ENCODE data around the gene MCFD2. TPM values are rescaled to one million over a fixed set of nuclear protein-coding genes. Genes with fewer than 3 reads are reported as not detected.

MCFD2 gene
- total RNA-seq (2014; rRNA removed; shearing (Covaris generic); ENCODE audit: low replicate concordance): 135 and 173 TPM in 2 replicates

DNA sequence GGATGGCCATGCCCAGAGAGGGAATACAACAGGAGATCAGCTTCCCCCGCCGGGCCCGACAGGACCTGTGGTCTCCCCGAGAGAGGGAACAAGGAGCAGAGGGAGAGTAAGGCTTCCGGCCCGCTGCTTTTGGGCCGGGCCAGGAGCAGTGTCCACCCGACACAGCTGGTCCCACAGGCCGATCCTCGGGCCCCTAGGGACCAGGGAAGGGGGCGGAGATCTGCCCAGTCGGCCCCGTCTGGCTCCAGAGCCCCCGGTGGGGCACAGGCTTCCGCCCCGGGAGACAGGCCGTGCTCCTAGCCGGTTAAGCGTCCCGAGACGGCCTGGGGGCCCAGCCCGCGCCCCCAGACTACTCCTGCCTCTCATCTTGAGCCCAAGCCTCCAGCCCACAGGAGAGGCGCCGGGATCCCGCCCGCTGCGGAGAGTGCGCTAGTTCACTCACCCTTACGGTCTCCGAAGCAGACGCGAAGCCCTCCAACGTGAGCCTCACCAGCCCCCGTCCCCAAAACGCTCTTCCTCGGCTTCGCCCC lies at the start of gene MCFD2:
Gene MCFD2 (minus strand): TSS at position 526 of the 530 bp plus-strand sequence. CDS start 6,635 bp downstream, outside the sequence.
- DNase-seq (ENCODE audit: low read depth): no peak
- in situ Hi-C loops (cut with HindIII; ENCODE audit: low pct_unique_long_range_greater_than_20kb, low sequenced_read_pairs): no loop called here

- peak; percentile 67 for DNase-seq (ENCODE audit: low read depth)
- in situ Hi-C loops (cut with HindIII; ENCODE audit: low pct_unique_long_range_greater_than_20kb, low sequenced_read_pairs): no loop called here
Observed at GRCh38 chr2:46964835-46965560, 49.4 kb upstream of the MCFD2 start.

DNA sequence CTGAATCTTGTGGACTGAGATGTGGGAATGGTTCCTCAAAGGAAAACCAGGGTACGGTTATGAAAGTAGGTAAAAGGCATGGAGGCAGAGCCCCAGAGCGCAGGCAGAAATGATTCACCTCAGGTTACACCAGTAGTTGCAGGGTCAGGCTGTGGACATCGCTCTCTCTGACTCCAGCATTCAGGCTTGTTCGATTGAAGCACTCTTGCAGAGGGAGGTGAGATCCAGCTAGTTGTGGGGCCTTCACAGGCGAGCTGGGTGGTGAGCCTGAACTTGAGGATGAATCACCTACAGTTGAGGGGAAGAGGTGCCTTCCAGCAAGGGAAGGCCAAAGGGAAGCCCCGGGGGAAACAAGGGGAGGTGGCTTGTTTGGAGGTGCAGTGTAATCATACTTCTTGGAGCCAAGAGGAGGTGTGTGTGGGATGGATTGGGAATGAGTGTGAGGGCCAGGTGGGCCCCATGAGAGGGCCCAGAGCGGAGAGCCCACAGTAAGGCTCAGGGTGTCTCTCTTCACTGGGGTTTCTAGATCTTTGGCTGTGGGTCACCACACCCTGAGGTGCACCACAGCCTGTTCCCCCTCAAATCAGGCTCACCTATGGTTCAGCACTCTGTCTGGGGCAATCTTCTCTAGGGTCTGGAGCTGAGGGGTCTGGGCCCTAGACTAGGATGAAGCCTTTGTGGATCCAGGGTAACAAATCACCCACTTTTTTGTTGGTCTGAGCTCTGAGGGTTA lies 48.5 kb upstream of the MCFD2 start:
- in situ Hi-C loops (cut with HindIII; ENCODE audit: low pct_unique_long_range_greater_than_20kb, low sequenced_read_pairs): no loop called here
- no peak for DNase-seq (ENCODE audit: low read depth)

DNA sequence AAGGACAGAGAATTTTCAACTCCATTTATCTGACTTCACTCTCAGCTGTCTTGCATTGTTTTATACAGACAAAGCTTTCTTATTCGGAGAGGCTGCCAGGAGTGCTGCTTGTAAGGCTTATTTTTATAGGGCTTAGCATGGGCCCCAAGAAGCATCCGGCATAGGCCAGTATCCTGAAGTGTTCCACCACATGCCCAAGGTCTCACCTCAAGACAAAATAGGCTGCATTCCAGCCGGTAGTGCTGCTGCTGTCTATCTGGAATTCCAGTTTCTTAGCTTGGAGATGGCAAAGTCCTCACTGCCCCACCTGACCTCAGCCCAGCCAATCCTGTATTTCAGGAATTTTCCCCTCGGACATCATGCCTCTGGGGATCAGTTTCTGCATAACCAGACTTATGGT lies 47.6 kb upstream of the MCFD2 start:
- in situ Hi-C loops (cut with HindIII; ENCODE audit: low pct_unique_long_range_greater_than_20kb, low sequenced_read_pairs): no loop called here
- no peak for DNase-seq (ENCODE audit: low read depth)

DNA sequence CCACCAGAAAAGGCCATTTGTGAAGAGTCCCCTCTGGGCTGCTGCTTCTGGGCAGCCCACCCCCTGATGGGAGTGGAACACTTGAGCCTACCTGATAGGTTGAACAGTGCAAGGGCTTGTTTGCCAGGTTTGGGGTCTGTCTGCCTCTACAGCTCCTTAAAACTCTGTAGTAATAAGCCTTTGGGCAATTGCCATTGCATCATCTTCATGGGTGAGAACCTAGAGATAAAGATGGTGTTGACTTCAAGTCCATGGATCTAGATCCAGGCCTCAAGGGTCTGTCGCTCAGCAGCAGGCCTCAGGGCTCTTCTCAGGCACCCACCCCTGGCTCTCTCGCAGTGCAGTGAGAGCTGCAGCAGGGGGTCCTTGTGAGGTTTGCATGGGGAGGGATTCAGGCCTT lies 47.1 kb upstream of the MCFD2 start:
- DNase-seq (ENCODE audit: low read depth): no peak
- in situ Hi-C loops (cut with HindIII; ENCODE audit: low pct_unique_long_range_greater_than_20kb, low sequenced_read_pairs): no loop called here

DNA sequence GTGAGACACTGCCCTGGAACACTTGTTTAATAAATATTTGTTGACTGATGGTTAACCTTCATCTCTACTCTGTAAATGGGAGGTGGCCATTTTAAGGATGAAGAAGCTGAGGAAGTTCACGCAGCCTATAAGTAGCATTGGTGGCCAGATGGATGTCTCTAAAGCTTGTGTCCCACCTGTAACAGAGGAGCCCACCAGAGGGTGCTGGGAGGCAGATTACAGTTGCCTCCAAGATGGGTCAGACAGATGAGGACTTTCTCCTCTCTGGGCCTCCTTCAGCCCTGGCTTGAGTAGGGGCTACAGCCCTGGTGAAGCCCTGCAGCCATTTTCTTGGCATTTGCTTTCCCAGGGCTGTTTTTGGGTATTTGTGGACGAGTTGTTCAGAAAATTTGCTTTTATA lies 45.0 kb upstream of the MCFD2 start:
- no peak for DNase-seq (ENCODE audit: low read depth)
- in situ Hi-C loops (cut with HindIII; ENCODE audit: low pct_unique_long_range_greater_than_20kb, low sequenced_read_pairs): no loop called here

DNA sequence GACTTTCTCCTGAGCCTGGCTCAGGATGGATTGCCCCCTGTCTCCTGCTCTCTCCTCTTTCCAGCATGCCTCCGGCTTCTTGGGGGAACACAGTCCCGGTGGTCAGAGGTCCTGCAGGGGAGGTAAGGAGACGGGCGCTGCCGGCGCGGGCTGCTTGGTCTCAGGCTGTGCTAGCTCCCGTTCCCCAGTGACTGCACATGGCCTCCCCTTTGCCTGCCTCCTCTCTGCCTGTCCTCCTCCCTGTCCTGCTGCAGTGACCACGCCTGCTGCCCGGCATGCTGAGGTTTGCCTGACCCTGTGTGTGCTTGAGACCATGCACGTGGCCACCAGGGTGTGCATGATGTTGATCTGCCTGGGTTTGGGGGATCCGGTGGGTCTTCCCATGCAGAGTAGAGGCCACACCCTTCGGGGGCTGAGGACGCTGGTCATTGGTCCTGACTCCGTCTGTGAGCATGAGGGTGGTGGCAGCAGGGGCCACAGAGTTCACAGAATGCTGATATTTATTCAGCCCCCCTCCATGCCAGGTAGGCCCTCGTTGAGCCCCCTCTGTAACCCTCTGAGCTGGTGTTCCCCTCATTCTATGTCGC lies 42.9 kb upstream of the MCFD2 start:
- in situ Hi-C loops (cut with HindIII; ENCODE audit: low pct_unique_long_range_greater_than_20kb, low sequenced_read_pairs): no loop called here

GRCh38 chr2:46956981-46957531 lies 41.5 kb upstream of the MCFD2 start:
- no peak for DNase-seq (ENCODE audit: low read depth)
- in situ Hi-C loops (cut with HindIII; ENCODE audit: low pct_unique_long_range_greater_than_20kb, low sequenced_read_pairs): no loop called here

More for the DNA sequence above, 42.9 kb upstream of the MCFD2 start:
- no peak for DNase-seq (ENCODE audit: low read depth)

DNA sequence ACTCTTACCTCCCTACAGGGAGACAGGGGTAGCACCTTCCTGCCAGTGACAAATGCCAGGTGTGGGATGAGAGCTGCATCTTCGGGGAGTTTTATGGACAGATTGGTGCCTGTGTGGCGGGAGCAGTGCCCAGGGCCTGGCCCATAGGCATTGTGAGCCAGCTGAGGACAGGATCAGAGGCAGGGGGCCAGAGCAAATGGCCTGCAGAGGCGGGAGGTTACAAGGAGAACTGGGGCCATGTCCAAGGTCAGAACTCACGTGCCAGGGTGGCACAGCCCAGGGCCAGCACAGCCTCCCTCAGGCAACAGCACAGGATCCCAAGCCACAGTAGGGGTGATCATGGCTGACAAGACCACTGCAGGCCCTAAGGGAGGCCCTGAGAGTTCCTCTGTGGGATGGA lies 40.2 kb upstream of the MCFD2 start:
- DNase-seq (ENCODE audit: low read depth): no peak
- in situ Hi-C loops (cut with HindIII; ENCODE audit: low pct_unique_long_range_greater_than_20kb, low sequenced_read_pairs): no loop called here

- in situ Hi-C loops (cut with HindIII; ENCODE audit: low pct_unique_long_range_greater_than_20kb, low sequenced_read_pairs): no loop called here
- peak; percentile 100 for DNase-seq (ENCODE audit: low read depth)
Observed at GRCh38 chr2:46954951-46955571, 39.5 kb upstream of the MCFD2 start.

DNA sequence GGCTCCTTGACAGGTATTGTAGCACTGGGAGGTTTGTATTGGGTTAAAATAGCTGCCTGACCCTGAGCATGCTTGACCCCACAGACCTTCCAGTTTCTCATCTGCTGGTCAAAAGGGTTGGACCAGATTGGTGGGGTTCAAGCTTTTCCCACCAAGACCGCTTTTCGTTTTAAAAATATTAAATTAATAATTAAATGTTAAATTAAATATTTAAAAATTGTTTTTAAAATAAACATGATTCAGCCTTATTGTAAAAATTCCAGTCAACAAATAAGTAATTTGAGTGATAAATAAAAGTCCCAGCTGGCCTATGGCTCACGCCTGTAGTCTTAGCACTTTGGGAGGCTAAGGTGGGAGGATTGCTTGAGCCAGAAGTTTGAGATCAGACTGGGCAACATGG lies 36.6 kb upstream of the MCFD2 start:
- DNase-seq (ENCODE audit: low read depth): no peak
- in situ Hi-C loops (cut with HindIII; ENCODE audit: low pct_unique_long_range_greater_than_20kb, low sequenced_read_pairs): no loop called here

DNA sequence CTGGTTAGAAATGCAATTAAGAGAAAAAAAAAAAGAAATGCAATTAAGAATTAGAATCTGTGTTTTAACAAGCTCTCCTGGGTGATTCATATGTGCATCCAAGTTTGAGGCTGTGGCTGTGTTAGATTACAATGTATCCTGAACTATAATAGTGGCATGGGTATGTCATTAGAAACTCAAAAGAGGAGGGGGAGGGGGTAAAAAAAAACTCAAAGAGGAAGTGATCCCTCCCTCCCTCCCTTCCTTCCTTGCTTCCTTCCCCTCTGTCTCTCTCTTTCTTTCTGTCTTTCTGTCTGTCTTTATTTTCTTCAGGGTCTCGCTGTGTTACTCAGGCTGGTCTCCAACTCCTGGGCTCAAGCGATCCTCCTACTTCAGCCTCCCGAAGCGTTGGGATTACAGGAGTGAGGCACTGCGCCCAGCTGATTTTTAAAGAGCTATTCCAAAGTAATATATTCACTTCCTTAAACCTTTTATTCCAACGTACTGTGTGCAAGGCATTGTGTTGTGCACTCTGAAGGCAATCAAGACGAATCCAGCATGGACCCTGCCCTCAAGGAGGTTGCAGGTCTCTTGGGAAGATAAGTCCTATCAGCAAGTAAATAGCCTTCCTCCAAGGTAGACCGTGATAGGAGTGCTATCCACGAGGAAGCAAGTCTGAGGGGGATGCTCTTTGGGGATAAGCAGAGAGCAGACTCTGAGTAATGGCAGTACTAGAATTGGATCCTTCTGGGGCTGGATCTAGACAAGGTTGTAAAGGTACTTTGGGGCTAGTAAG lies 35.9 kb upstream of the MCFD2 start:
- in situ Hi-C loops (cut with HindIII; ENCODE audit: low pct_unique_long_range_greater_than_20kb, low sequenced_read_pairs): no loop called here
- no peak for DNase-seq (ENCODE audit: low read depth)

GRCh38 chr2:46950314-46950713 lies 34.7 kb upstream of the MCFD2 start:
- in situ Hi-C loops (cut with HindIII; ENCODE audit: low pct_unique_long_range_greater_than_20kb, low sequenced_read_pairs): no loop called here
- no peak for DNase-seq (ENCODE audit: low read depth)

- in situ Hi-C loops (cut with HindIII; ENCODE audit: low pct_unique_long_range_greater_than_20kb, low sequenced_read_pairs): no loop called here
- no peak for DNase-seq (ENCODE audit: low read depth)
Observed at GRCh38 chr2:46947841-46948240, 32.2 kb upstream of the MCFD2 start.

DNA sequence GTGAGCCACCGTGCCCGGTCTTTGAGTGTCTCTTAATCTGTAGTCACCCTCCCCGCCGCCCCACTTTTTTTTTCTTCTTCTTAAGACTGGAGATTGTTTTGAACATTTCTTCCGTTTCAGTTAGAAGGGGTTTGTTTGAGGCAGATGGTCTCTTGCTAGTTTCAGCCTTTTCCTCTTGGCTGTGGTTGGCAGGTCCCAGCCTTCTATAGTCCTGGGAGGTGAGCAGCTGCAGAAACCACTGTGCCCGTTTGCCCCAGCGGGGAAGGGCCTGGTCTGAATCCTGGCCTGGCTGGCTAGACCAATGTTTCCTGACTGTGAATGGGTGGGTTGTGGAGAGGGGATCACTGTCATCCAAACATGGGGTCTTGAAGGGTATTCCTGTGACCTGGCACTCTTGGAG lies 30.1 kb upstream of the MCFD2 start:
- no peak for DNase-seq (ENCODE audit: low read depth)
- in situ Hi-C loops (cut with HindIII; ENCODE audit: low pct_unique_long_range_greater_than_20kb, low sequenced_read_pairs): no loop called here

- in situ Hi-C loops (cut with HindIII; ENCODE audit: low pct_unique_long_range_greater_than_20kb, low sequenced_read_pairs): no loop called here
- no peak for DNase-seq (ENCODE audit: low read depth)
Observed at GRCh38 chr2:46943881-46944798, 28.5 kb upstream of the MCFD2 start.
